HG02610 (cell line): ENCODE measurements around the gene C7.

Experiments
- ATAC-seq: cut with Tn5 transposase; IDR thresholded peaks from one replicate; pipeline ENCODE4 v1.9.1; 2021; ENCODE audit warnings: mild to moderate bottlenecking, moderate library complexity; ENCODE audit not compliant: unreplicated experiment

C7 gene

GRCh38 chr5:40915341-40915926, 6.1 kb downstream of the C7 start:
- no peak for ATAC-seq

GRCh38 chr5:40916226-40916625, 6.9 kb downstream of the C7 start:
- ATAC-seq = no peak

GRCh38 chr5:40928886-40929448, 19.7 kb downstream of the C7 start:
- no peak for ATAC-seq

GRCh38 chr5:40932766-40933165, 23.5 kb downstream of the C7 start:
- ATAC-seq = no peak

- ATAC-seq = no peak
Observed at GRCh38 chr5:40937075-40937474, 27.8 kb downstream of the C7 start.

- no peak for ATAC-seq
Observed at GRCh38 chr5:40939753-40940152, 30.5 kb downstream of the C7 start.

GRCh38 chr5:40945111-40945510, 35.8 kb downstream of the C7 start:
- ATAC-seq = no peak

- ATAC-seq = no peak
Observed at GRCh38 chr5:40955313-40955712, 46.0 kb downstream of the C7 start.

GRCh38 chr5:40957048-40957447, 47.8 kb downstream of the C7 start:
- ATAC-seq = no peak

GRCh38 chr5:40958811-40959210, 49.5 kb downstream of the C7 start:
- ATAC-seq = no peak

GRCh38 chr5:40960037-40960436, 50.7 kb downstream of the C7 start:
- ATAC-seq = no peak

GRCh38 chr5:40962207-40962955, 53.1 kb downstream of the C7 start:
- ATAC-seq = no peak

GRCh38 chr5:40972434-40972833, 63.1 kb downstream of the C7 start:
- ATAC-seq = no peak

- ATAC-seq = no peak
Observed at GRCh38 chr5:40973364-40974004, 64.2 kb downstream of the C7 start.

- ATAC-seq = no peak
Observed at GRCh38 chr5:40976041-40976440, 66.7 kb downstream of the C7 start.

GRCh38 chr5:40976836-40977235, 67.5 kb downstream of the C7 start:
- no peak for ATAC-seq

- ATAC-seq = no peak
Observed at GRCh38 chr5:40981420-40981819, 72.1 kb downstream of the C7 start.

- ATAC-seq = no peak
Observed at GRCh38 chr5:40983781-40984180, 74.5 kb downstream of the C7 start.

- ATAC-seq = no peak
Observed at GRCh38 chr5:40984884-40985283, 75.6 kb downstream of the C7 start.

- ATAC-seq = no peak
Observed at GRCh38 chr5:40985501-40985900, 76.2 kb downstream of the C7 start.

- ATAC-seq = no peak
Observed at GRCh38 chr5:40986666-40987065, 77.4 kb downstream of the C7 start.

- no peak for ATAC-seq
Observed at GRCh38 chr5:40987349-40987748, 78.1 kb downstream of the C7 start.
